ENCODE measurements around the gene NECTIN2.
"Not testable (repeated sequence)": the region's sequence is repeated elsewhere in the genome, so short reads cannot be mapped to it uniquely, and the experiment has no call there.

NECTIN2 gene

GRCh38 chr19:44848812-44849447, 2.8 kb downstream of the NECTIN2 start:
- FAIRE-seq: no peak

GRCh38 chr19:44850641-44851109, 4.6 kb downstream of the NECTIN2 start:
- DNase-seq (ENCODE audit: insufficient read length, low spot score) (no peak), FAIRE-seq (no peak)

More at GRCh38 chr19:44848812-44849447, 2.8 kb downstream of the NECTIN2 start:
- DNase-seq (ENCODE audit: insufficient read length, low spot score): no peak

- DNase-seq (ENCODE audit: insufficient read length, low spot score) (no peak), FAIRE-seq (no peak)
These were observed 5.3 kb downstream of the NECTIN2 start for GRCh38 chr19:44851427-44851826.

- DNase-seq (ENCODE audit: insufficient read length, low spot score): no peak
- no peak for FAIRE-seq
These were observed 9.5 kb downstream of the NECTIN2 start for GRCh38 chr19:44855606-44856005.

GRCh38 chr19:44856421-44857083, 10.5 kb downstream of the NECTIN2 start:
- no peak for DNase-seq (ENCODE audit: insufficient read length, low spot score)
- FAIRE-seq: no peak

- FAIRE-seq (no peak), DNase-seq (ENCODE audit: insufficient read length, low spot score) (no peak)
These were observed 11.7 kb downstream of the NECTIN2 start for GRCh38 chr19:44857837-44858236.

GRCh38 chr19:44861576-44861975, 15.5 kb downstream of the NECTIN2 start:
- not testable (repeated sequence) for FAIRE-seq; DNase-seq (ENCODE audit: insufficient read length, low spot score)

- FAIRE-seq (no peak), DNase-seq (ENCODE audit: insufficient read length, low spot score) (no peak)
These were observed 17.9 kb downstream of the NECTIN2 start for GRCh38 chr19:44863990-44864389.

- DNase-seq (ENCODE audit: insufficient read length, low spot score) (no peak), FAIRE-seq (no peak)
These were observed 19.2 kb downstream of the NECTIN2 start for GRCh38 chr19:44865196-44865767.

GRCh38 chr19:44866664-44867063, 20.6 kb downstream of the NECTIN2 start:
- FAIRE-seq (no peak), DNase-seq (ENCODE audit: insufficient read length, low spot score) (no peak)

GRCh38 chr19:44867578-44867977, 21.5 kb downstream of the NECTIN2 start:
- no peak for DNase-seq (ENCODE audit: insufficient read length, low spot score)
- no peak for FAIRE-seq

- DNase-seq (ENCODE audit: insufficient read length, low spot score) (no peak), FAIRE-seq (no peak)
These were observed 23.8 kb downstream of the NECTIN2 start for GRCh38 chr19:44869733-44870470.

GRCh38 chr19:44871809-44872208, 25.7 kb downstream of the NECTIN2 start:
- DNase-seq (ENCODE audit: insufficient read length, low spot score) (no peak), FAIRE-seq (no peak)

GRCh38 chr19:44872661-44873060, 26.6 kb downstream of the NECTIN2 start:
- no peak for FAIRE-seq
- no peak for DNase-seq (ENCODE audit: insufficient read length, low spot score)

- FAIRE-seq: no peak
- DNase-seq (ENCODE audit: insufficient read length, low spot score): no peak
These were observed 28.2 kb downstream of the NECTIN2 start for GRCh38 chr19:44874317-44874716.

- DNase-seq (ENCODE audit: insufficient read length, low spot score): no peak
- FAIRE-seq: no peak
These were observed 29.8 kb downstream of the NECTIN2 start for GRCh38 chr19:44875666-44876451.

GRCh38 chr19:44876930-44877535, 30.9 kb downstream of the NECTIN2 start:
- FAIRE-seq (no peak), DNase-seq (ENCODE audit: insufficient read length, low spot score) (no peak)

- no peak for FAIRE-seq
- DNase-seq (ENCODE audit: insufficient read length, low spot score): no peak
These were observed 32.2 kb downstream of the NECTIN2 start for GRCh38 chr19:44878120-44878865.

GRCh38 chr19:44879309-44880065, 33.4 kb downstream of the NECTIN2 start:
- DNase-seq (ENCODE audit: insufficient read length, low spot score) (no peak), FAIRE-seq (no peak)

Measured in GM19239 (cell line).